LNCaP clone FGC (cell line): ENCODE data around the gene TRAP1.
"Not testable (repeated sequence)": the region's sequence is repeated elsewhere in the genome, so short reads cannot be mapped to it uniquely, and the experiment has no call there.

Experiments
- DNase-seq: peaks from one replicate; pipeline ENCODE4 v3.0.0-alpha.2; 2011; ENCODE audit warnings: low read depth
- H3K4me3 ChIP-seq: 2 replicates; pipeline ENCODE4 v1.5.1; 2011; ENCODE audit warnings: mild to moderate bottlenecking, low read depth, low read length, control low read depth
- TF ChIP-seq, protein P1 (sequence below): IDR thresholded peaks from 2 replicates; pipeline ENCODE4 v1.5.1; 2012; ENCODE audit warnings: mild to moderate bottlenecking; ENCODE audit not compliant: control insufficient read depth, insufficient read depth; ENCODE audit errors: extremely low read depth

TRAP1 gene

DNA sequence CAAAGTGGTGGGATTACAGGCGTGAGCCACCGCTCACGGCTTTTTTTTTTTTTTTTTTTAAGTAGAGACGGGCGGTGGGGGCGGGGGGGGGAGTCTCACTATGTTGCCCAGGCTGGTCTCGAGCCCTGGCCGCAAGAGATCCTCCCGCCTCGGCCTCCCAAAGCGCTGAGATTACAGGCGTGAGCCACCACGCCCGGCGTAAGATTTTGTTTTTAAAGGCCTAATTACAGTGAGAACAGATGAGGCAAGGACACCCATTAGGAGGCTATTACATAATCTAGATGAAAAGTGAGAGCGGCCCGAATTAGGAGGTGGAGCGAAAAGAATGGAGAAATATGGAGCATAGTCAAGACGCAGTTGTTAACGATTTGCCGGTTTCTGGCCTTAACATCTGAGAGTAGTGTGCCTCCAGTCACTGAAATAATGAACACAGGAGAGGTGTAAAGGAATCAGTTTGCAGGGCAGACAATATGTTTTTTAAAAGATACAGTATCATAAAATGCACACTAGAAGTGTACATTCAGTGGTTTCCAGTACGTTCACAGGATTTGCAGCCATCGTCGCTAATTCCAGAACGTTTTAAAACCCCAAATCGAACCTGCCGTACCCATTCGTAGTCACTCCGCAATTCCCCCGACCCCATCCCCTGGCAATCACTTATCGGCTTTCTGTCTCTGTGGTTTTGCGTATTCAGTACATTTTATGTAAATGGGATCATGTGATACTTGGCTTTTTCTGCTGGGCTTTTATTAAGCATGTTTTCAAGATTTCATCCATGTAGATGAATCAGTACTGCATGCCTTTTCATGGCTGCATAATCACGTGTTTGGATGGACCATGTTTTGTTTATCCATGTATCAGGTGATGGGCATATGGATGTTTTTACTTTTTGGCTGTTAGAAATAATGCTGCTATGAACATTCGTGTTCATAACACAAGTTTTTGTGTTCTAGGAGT, 104.5 kb downstream of the TRAP1 start:
- no peak for DNase-seq
- TF ChIP-seq, protein P1, sequence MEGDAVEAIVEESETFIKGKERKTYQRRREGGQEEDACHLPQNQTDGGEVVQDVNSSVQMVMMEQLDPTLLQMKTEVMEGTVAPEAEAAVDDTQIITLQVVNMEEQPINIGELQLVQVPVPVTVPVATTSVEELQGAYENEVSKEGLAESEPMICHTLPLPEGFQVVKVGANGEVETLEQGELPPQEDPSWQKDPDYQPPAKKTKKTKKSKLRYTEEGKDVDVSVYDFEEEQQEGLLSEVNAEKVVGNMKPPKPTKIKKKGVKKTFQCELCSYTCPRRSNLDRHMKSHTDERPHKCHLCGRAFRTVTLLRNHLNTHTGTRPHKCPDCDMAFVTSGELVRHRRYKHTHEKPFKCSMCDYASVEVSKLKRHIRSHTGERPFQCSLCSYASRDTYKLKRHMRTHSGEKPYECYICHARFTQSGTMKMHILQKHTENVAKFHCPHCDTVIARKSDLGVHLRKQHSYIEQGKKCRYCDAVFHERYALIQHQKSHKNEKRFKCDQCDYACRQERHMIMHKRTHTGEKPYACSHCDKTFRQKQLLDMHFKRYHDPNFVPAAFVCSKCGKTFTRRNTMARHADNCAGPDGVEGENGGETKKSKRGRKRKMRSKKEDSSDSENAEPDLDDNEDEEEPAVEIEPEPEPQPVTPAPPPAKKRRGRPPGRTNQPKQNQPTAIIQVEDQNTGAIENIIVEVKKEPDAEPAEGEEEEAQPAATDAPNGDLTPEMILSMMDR = no peak
- peak overlapping the region; percentile 95 for H3K4me3 ChIP-seq

DNA sequence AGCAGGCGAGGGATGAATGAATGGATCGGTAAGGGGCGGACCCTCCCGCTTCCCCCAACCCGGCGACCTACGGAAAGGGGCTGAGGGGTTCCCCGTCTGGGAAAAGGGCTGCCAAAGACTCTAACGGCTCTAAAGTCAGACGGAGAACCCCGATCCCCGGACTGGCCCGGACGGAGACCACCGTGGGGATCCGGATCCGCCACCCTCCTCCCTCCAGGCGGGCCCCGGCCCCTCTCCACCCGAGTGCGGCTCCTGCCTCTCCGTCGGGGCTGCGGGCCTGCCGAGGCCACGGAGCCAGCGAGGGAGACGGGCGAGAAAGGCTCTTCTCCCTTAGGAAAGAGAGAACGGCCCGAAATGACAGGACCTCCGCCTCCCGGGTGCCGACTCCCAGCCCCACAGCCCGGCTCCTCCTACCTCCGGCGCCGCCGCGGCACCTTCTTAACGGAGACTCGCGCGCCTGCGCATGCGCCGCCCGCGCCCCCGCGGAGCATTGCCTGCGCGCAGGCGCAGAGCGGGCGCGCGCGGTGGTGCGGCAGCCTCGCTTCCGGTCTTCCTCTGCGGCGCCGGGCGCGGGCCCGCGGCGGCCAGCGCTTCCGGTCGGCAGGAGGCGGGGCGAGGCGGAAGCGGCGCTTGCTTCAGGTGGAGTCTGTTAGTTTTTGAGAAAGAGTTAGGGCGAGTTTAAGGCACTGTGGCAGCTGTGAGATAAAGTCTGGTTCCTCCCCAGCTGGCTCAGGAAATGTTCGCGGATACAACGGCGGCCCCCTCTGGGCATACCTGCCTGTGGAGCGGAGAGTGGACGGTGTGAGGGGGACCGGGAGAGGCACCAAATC, 106.0 kb downstream of the TRAP1 start, which contains the start of gene SLX4:
Gene SLX4, minus strand, starts transcription at position 461 of the 830 bp plus-strand sequence. CDS start 2,642 bp downstream, outside the sequence.
- H3K4me3 ChIP-seq = peak within 1 kb of the TSS; percentile 95
- DNase-seq = peak; percentile 55
- TF ChIP-seq, protein P1 = no peak

DNA sequence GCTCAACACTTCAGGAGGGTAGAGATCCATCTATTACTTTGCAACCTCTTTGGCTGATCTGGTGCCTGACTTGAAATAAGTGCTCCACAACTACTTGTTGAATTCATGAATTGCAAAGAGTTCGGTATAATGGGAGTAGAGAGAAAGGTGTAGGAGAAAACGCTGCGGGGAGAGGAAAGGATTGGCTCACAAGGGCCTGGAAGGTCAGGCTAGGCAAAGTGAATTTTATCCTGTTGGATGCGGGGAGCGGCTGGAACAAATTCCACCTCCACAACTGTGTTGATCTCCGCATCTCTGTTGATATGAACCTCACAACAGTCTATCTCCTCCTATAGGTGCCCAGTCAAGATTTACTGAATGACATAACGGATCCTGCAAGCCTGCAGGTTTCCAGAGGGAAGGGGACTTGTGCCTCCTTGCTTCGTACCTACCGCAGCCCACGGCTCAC, 106.6 kb downstream of the TRAP1 start:
- peak overlapping the region; percentile 95 for H3K4me3 ChIP-seq
- DNase-seq = no peak
- TF ChIP-seq, protein P1 = no peak

DNA sequence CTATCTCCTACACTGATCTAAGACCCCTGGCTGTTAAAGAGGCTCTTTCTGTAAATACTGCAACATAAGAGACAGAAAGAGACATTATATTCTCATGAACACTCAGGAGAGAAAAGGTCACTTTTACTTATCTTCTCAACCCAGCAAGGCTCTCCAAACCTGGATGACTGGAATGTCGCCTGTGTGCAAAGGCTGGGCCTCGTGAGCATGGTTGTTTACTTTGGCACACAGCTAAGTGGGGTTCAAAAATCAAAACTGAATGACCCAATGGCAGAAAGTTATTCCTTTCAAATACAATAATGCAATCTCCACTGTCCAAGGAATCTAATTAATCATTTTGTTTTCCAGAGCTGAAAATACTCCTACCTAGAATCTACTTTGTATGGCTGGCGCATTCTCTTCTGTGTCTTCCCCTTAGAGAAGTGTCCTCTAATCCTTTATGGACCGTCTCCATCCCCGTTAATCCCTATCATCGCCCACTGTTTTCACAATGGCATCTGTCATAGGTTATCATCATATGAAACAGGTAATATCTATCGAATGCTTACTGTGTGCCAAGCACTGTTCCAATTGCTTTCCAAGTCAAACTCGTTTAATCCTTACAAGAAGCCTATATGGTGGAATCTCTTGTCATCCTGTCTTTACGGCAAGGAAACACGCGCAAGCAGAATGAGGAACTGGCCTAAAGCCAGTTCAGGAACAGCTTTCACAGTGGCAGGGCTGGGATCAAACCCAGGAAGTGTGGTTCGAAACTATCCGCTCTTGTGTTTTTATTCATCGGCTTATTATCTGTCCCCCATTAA, 107.2 kb downstream of the TRAP1 start:
- DNase-seq = peak; percentile 79
- peak overlapping the region; percentile 95 for H3K4me3 ChIP-seq

DNA sequence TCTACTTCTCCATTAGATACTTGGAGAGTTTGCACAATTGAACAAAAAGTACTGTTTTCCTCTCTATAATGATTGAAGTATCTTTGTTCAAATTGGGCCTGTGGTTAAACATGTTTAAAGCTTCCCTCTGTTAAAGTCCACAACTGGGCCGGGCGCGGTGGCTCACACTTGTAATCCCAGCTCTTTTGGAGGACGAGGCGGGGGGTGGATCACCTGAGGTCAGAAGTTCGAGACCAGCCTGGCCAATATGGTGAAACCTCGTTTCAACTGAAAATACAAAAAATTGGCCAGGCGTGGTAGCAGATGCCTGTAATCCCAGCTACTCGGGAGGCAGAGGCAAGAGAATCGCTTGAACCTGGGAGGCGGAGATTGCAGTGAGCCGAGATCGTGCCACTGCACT, 108.3 kb downstream of the TRAP1 start:
- DNase-seq = not testable (repeated sequence)

More for the DNA sequence above, 107.2 kb downstream of the TRAP1 start:
- TF ChIP-seq, protein P1 = no peak

DNA sequence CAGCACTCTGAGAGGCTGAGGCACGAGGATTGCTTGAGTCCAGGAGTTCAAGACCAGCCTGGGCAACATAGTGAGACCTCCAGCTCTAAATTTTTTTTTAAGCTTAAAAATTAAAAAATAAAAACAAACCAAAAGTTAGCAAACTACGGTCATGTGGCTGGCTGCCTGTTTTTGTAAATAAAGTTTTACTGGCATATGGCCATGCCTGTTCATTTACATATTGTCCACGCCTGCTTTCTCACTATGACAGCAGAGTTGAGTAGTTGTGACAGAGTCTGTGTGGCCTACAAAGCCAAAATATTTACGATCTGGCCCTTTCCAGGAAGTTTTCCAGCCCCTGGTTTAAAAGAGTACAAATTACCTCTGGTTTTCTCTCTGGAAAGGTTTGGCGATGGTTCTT, 109.3 kb downstream of the TRAP1 start:
- peak; percentile 62 for DNase-seq
- TF ChIP-seq, protein P1 = no peak
- H3K4me3 ChIP-seq = no peak overlapping the region

More for the DNA sequence above, 108.3 kb downstream of the TRAP1 start:
- not testable (repeated sequence) for H3K4me3 ChIP-seq
